Mammary epithelial cell (primary cell): ENCODE results near the gene CACNA1D.

Experiments used
- EZH2 ChIP-seq: IDR thresholded peaks from 2 replicates; pipeline ENCODE4 v1.6.1; 2012; ENCODE audit warnings: low read length, inconsistent platforms, borderline replicate concordance
- TF ChIP-seq, protein P1 (sequence below), 2 donors: IDR thresholded peaks in 1 of 2; conservative IDR thresholded peaks in 1 of 2; 2 replicates each; pipeline ENCODE4 v1.5.1; 2011 to 2012; ENCODE audit warnings: inconsistent platforms in 2 of 2, low read length in 2 of 2, mild to moderate bottlenecking in 2 of 2, control low read depth in 1 of 2, low read depth in 1 of 2; ENCODE audit not compliant: insufficient read depth in 1 of 2; ENCODE audit errors: extremely low read depth in 1 of 2

DNA sequence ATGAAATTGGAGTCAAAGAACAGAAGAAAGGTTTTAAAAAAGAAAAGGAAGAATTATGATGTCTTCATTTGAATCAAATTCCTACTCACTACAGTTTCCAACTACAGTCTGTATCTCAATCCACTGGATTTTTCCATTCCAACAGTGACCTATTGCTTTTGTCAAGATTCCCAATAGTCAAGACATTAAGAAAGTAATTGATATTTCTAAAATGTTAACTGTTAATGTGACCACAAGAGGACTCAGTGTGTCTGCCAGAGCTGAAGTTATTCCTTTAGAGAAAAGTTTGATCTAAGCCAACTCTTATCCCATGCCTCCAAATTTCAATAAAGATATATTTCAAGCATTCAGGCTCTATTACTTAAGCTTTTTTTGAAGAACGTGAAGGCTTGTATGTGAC, 163.2 kb downstream of the CACNA1D start:
- TF ChIP-seq, protein P1, sequence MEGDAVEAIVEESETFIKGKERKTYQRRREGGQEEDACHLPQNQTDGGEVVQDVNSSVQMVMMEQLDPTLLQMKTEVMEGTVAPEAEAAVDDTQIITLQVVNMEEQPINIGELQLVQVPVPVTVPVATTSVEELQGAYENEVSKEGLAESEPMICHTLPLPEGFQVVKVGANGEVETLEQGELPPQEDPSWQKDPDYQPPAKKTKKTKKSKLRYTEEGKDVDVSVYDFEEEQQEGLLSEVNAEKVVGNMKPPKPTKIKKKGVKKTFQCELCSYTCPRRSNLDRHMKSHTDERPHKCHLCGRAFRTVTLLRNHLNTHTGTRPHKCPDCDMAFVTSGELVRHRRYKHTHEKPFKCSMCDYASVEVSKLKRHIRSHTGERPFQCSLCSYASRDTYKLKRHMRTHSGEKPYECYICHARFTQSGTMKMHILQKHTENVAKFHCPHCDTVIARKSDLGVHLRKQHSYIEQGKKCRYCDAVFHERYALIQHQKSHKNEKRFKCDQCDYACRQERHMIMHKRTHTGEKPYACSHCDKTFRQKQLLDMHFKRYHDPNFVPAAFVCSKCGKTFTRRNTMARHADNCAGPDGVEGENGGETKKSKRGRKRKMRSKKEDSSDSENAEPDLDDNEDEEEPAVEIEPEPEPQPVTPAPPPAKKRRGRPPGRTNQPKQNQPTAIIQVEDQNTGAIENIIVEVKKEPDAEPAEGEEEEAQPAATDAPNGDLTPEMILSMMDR (conservative IDR thresholded peaks at IDR 0.05 in 1 of 2, IDR thresholded peaks at IDR 0.05 in 1 of 2; ENCODE audit: extremely low read depth in 1 of 2, insufficient read depth in 1 of 2, low read depth in 1 of 2, low read length in 2 of 2), result no peak
- TF ChIP-seq EZH2, result no peak
